NCI-H1417 treated with DMSO at 0.1 percent for 48 hours (cell line): ENCODE data around the gene NR3C2.
"Not testable (repeated sequence)": the region's sequence is repeated elsewhere in the genome, so short reads cannot be mapped to it uniquely, and the experiment has no call there.

Source experiments
- DNase-seq: peaks from one replicate; lab custom pipeline; 2025; lab: John Stamatoyannopoulos, UW

NR3C2 gene

DNA sequence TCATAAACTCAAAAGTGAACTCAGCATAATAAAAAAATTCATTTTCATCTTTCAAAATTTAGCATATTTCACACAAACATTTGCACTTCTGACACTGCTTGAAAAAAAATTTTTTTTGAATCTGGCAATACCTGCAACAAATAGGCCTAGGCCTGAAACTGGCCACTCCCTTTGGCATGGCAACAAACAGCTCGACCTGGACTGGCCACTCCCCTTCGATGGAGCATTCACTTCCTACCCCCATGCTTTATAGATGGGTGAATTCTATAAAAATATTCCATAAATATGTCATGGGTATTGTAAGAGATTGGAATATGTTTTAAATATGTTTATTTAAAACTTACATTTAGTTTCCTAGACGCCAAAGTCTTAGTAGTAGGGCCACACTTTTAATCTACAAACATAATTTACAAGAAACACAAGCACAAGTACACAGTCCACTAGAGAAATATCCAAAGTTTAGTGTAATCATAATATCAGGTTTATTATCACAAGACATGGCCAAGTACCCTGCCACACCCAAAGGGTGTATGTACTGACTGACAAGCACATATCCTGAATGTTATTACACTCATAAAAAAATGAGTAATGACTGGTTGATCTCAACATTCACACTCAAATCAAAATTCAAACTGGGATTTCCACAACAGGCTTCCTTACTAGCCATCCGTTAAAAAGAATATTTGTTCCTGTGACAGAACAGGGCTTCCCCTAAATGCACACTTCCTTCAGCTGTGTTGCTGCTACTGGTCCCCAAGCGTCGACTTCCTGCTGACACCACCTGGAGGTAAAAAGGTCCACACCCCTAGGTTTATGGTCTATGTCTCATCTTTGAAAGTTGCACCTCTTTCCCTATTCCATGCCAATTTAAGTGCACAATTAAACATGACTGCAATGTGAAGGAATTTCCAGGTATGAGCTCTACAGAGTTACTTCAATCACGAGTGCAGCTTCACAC lies 271.5 kb downstream of the NR3C2 start:
- DNase-seq = no peak

DNA sequence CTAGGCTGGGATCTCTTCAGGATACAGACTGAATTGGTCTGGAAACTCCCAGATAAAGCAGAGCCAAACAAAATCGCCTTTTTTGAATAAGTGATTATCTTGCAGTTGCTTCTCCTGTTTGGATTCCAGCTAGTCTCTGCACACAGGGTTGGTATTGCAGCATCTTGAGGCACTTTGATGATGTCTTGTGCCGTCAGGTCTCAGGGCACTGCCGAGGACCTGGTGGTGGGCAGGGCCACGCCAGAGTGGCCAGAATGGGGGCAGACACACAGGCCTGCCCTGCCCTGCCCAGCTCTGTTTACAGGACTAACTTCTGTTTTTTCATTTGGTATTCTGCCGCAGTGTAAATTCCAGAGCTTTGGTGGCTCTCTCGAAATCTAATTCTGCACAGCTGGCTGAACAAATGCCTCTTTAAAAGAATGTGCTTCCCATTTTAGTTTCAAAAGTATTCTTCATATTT lies 276.1 kb downstream of the NR3C2 start:
- no peak for DNase-seq

DNA sequence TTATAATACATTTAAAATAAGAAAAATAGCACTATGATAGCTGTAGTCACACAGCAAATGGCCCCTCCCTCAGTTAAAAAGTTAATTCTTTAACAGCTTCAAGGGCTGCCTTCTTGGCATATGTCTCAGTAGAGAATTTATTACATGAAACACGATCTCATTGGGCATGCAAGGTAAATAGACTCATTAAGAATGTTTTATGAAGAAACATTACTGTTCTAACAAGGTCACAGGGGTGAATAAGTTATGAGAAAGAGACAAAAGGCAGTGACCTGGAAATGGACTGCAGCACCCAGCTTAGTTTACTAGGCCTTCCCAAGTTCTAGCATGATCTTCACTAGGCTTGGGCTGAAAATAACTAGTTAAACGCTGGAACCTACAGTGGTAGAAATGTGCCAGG lies 277.7 kb downstream of the NR3C2 start:
- no peak for DNase-seq

DNA sequence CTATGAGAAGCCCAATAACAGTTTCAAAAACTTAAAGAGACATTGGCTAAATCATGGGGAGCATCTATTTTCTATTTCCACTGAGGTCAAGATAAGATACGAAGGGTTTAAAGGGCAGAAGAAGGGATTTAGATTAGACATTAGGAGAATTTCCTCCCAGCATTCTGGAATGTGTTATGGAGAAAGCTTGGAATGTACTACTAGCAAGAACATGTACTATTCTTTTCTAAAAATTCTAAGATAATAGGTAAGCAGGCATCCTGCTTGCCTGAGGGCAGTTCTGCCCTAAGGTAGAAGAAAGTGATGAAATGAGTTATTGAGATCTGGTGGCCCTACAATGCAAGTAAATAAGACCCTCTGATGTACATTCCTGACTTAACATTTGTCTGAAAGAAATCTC lies 279.2 kb downstream of the NR3C2 start:
- no peak for DNase-seq

DNA sequence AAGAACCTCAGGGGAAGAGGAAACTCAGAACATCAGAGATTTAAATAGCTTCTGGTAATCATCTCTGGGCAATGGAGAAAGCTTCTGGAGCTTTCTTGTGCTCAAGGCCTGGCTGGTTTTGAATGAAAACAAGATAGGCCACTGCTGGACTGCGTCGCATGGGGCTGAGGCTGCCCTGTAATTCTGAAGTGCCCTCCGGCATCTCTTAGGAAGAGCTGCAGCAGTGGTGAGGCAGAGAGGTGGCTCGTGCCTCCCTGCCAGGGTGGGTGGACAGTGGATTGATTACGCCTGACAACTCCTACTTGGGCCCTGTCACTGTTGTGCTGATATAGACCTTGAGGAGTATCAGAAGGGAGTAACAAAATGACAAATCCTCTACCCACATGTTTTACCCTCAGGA lies 279.7 kb downstream of the NR3C2 start:
- DNase-seq = no peak

DNA sequence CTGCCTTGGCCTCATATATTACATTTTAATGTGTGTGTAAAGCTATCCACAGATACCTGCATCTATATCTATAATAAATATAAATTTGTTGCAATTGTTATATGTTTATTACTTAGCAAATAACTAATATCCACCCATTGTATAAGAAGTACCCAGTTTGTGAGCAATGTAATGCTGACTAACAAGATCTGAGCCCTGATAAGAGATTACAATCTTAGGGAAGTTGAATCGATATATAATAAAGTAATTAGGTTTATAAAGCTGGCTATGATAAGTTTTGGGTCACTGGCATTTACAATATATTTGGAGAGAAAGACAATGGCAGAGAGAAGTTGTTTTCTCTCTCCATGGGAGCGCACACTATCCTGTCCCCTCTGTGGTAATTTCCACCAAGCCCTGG lies 280.6 kb downstream of the NR3C2 start:
- no peak for DNase-seq

DNA sequence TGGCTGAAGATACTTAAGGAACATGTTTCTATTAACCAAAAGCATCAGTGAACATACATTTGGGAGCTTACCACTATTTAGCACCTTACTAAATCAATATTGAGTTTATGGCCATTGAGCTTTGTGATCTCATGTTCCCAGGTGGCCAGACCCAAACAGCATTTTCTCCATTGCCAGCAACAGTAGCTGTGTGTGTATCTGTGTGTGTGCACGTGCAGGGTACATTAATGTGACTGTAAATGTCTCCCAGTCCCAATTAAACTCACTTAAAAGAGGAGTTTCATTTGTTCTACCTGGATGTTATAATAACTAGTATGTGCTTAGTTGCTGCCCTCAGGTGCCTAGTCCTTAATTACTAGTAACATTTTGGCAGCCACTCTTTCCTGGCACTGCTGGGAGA lies 282.4 kb downstream of the NR3C2 start:
- DNase-seq = no peak

DNA sequence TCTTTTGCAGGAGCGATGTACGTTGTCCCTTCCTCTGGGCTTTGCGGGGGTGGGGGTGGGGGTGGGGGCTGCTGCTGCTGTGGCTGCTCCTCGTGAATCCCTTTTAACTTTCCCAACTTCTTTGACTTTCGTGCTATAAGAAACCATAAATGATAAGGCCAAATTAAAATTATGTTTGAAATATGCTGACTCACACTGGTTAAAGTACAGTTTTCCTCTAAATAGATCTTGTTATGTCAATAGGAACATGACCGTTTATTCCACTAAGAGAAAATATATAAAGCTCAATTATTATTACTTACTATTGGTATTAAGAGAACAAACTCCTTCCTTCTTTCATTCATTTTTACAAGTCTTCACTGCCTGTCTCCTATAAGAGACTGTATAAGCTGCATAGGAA lies 287.4 kb downstream of the NR3C2 start:
- DNase-seq = no peak

DNA sequence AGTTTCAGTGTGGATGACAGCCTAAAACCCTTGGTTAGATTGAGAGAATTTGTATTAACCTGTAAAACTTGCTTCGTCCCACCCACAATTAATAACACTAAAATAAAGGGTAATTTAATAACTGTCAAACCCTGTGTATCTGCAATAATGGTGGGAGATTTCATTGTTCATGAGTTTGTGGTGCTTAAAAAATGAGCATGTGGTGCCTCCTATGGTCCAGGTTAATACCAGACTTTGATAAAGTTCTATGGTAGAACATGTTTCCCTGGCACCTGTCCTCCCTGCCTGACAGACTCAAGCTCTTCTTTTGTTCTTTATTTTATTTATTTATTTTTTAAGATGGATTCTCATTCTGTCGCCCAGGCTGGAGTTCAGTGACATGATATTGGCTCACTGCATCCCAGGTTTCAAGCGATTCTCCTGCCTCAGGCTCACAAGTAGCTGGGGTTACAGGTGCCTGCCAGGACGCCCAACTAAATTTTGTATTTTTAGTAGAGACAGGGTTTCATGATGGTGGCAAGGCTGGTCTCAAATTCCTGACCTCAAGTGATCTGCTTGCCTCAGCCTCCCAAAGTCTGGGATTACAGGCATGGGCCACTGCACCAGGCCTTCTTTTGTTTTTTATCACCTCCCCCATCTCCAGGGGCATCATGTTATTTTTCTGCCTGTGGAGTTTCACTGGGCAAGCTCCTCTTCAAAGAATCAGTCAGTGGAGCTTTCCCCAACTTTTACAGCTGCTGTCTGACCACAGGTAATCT lies 289.2 kb downstream of the NR3C2 start:
- DNase-seq = no peak

DNA sequence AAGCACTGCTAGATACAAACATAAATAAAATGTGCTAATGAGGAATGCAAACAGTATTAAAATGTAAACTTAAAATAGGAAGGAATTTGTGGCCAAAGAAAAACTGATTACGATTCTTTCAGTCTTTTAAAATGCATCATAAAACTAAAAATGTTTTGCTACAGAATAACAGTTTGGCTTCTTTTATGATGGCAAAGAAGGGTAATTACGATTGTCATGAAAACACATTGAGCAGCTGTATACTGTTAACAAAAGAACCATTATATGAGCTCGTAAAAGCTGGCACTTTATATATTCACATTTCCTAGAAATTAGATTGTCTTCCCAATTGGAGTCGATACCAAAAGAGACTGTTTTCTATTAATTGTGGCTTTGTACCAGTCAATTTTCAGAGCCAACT lies 290.4 kb downstream of the NR3C2 start:
- no peak for DNase-seq

DNA sequence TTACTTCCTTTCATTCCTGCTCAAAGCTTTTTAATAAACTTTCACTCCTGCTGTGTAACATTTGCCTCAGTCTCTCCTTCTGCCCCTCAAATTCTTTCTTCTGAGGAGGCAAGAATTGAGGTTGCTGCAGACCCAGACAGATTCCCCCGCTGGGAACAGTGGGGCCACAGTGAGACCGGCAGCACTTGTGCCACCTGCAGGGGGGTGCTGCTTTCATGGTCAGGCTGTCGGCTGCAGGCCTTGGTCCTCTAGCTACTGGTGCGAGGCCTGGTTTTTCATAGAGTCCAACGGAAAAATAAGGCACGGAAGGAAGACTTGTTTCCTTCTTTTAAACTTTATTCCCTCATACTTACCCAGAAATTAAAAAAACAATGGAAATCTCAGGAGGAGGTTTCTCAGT lies 296.7 kb downstream of the NR3C2 start:
- DNase-seq = no peak

DNA sequence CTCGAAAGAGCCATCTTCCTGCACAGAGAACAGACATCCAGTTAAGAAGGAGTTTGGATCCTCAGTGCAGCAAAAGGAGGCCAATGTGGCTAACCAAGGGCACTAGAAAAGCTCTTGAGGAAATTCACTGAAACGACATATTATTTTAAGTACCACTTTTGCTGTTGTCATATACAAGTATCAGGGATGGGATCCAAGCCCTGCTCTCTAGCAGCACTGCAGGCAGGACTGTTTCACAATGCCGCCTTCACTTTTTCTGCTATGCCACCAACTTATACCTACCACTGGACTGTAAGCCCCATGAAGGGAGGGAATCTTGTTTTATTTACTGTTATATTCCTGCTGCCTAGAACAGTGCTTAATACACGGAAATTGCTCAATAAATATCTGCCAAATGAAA lies 299.0 kb downstream of the NR3C2 start:
- DNase-seq = no peak

DNA sequence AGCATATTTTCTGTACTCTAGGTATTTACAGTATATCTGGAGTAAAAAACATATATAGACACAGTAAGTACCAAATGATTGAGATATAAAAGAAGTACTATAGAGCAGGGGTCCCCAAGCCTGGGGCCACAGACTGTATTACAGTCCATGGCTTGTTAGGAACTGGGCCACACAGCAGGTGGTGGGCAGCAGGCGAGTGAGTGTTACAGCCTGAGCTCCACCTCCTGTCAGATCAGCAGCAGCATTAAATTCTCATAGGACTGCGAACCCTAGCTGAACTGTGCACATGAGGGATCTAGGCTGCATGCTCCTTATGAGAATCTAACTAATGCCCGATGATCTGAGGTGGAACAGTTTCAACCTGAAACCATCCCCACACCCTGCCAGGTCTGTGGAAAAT lies 300.7 kb downstream of the NR3C2 start:
- no peak for DNase-seq

DNA sequence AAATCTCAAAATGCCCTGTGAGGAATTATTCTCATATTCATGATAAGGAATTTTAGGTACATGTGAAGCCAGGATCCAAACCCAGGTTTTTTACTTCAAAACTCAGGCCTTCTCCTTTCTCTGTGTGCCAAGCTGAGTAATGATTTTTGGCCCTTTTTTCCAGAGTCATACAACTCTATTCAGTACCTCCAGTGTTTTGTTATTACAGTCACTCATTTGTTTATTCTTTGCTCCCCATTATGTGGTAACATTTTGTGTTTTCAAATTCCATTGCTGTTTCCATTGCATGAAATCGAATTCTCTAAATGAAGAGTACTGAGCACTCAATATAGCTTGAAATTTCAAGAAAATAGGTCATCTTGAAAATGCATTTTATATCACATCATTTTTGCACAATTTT lies 315.4 kb downstream of the NR3C2 start:
- DNase-seq = no peak

DNA sequence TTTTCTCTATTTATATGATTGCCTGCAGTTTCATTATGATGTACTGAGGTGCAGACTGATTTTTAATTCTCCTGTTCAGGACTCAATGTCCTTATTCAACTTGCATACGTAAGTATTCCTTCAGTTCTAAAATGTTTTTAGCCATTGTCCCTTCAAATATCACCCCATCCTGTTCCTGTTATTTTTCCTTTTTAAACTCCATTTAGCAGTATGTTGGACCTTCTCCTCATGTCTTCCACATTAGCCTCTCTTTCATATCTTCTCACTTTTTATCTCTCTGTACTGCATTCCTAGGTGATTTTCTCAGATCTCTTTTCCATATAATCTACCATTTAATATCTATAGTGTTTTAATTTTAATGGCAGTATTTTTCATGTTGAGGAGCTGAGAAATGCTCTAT lies 317.7 kb downstream of the NR3C2 start:
- no peak for DNase-seq

DNA sequence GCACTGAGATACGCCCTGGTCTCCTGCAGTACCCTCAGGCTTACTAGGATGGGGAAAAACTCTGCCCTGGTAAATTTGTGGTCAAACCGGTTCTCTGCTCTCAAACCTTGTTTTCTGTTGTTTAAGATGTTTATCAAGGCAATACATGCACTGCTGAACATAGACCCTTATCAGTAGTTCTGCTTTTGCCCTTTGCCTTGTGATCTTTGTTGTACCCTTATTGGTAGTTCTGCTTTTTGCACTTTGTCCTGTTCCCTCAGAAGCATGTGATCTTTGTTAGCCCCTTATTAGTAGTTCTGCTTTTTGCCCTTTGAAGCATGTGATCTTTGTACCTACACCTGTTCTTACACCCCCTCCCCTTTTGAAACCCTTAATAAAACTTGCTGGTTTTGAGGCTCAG lies 319.1 kb downstream of the NR3C2 start:
- DNase-seq = not testable (repeated sequence)

DNA sequence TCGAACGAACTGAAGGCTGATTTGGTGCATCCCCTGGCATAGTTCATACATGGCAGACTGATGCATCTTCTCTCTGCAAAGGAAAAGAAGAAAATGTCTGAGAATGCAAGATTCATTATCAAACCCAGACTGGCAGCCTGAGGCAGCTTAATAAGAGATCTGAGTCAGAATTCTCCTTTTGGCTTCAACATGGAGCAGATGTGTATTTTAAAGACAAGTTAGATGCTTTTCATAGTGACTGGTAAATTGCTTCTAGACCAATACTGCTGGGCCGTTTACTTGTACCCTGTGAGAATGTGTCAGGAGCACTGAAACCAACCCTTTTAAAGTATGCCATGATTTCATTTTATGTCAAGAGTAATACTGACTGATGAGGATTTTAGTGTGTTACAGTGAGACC lies 322.0 kb downstream of the NR3C2 start:
- no peak for DNase-seq

DNA sequence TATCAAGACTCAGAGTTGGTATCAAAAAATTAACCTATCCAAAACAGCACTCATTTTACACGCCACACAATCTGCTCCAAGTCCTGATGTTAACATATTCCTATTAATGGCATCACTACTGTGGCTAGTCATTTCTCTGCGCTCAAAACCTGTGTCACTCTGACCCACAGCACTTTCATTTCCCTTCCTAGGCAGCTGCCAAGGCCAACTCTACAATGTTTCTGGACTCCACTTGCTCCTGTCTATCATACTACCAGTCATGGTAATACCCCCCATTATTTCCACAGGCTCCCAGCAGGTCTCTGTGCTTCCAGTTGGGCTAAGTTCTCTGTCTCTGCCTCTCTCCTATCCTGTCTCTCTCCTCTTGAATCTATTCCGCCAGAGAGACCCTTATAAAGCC lies 323.6 kb downstream of the NR3C2 start:
- no peak for DNase-seq

DNA sequence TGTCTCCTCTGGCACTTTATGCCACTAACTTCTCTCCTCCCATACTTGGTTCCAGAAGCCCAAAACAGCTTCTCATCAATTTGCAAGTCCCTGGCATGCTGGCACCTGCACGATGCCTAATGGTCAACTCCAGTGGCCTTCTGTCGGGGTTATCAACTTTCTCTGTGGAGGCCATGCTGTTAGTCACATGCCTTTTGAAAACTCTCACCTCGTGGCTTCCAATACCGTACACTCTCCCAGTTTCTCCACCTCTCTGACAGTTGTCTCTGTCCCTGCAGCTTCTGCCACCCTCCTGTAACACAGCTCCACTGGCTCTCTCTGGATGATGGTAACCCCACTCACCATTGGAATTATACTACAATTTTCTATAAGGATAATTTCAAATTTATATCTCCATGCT lies 324.0 kb downstream of the NR3C2 start:
- no peak for DNase-seq

DNA sequence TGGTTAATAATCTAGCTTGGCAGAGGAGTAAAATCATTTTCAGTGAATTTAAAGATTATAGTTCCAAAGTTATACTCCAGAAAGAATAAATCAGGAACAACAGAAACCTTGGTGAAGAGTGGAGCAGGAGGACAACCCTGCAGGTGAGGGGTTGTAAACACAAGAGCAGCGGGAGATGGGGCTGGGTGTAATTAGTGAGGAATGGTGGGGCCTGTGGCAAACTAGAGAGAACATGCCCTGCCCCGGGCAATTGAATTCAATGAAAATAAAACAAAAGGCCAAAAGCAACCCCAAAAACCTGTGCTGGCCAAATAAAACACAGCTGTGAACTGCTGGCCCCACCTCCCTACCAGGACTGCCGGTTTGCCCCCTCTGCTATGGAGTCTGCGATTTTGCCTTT lies 325.2 kb downstream of the NR3C2 start:
- DNase-seq = no peak

DNA sequence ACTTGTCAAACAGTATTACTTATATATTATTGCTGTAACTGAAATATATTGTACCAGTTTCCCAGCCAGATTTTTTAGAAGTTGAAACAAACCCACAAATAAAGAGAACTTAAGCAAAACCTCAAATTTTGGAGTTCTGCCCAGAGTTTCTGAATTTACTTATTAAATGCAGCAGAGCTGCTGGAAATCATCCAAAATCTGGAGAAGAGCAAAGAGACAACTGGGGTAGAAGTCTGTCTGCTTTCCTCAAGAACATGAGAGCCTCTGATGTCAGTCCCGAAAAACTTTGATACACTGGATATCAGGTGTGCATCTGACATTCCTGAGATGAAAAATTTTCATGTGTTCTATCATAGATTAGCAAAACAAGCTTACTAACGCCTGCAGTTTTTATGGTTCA lies 325.9 kb downstream of the NR3C2 start:
- DNase-seq = no peak

DNA sequence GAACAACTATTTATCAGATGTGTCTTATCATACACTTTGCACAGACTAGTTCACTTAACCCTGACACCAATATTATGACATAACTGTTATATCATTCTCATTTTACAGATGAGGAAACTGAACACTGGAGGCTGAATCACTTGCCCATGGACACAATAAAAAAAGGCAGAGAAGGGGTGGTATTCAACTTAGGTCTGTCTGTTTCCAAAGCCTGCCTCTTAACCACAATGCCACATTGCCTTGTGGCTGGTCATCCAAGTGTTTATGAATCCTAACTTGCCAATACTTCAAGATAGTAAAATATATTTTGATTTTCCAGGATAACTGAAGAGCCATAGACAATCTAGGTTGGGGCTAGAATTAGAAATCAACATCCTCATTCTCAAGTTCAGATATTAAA lies 327.8 kb downstream of the NR3C2 start:
- DNase-seq = no peak

DNA sequence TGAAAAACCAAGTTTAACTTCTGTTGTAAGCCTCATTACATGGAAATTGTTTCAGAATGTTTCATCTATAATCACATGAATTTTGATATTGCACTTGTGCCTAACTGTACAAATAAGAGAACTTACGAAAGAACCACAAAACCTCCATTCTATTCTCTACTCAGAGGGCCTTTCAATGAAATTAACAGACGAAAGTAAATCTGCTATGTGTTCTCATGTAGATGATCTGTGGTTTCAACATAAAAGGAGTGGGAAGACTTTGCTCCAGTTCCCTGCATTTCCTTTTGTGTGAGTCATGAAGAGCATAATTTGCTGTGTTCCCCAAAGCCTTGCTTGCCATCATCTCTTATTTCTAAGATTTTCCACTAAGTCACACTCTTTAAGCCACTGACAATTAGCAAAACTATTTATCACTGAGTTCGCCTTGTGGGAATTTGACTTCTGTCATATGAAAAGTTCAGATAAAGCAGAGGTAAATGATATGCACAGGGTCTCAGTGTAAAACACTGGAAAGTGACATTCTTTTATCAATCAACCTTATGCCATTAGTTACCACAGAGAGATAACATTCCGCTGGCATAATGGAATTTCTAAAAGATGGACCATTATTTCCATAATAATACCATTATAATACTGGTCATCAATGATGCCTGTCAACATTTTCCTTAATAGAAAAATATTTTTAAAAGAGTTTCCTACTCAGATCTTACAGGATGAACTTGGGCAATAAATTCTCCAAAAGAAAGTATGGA lies 329.8 kb downstream of the NR3C2 start:
- no peak for DNase-seq
